Measurements from ENCODE around the gene RIN3. TPM values are rescaled to one million over a fixed set of nuclear protein-coding genes. Genes with fewer than 3 reads are reported as not detected.

Gene RIN3
- total RNA-seq, 1 experiment from 2014 or later = 10.9 TPM

DNA sequence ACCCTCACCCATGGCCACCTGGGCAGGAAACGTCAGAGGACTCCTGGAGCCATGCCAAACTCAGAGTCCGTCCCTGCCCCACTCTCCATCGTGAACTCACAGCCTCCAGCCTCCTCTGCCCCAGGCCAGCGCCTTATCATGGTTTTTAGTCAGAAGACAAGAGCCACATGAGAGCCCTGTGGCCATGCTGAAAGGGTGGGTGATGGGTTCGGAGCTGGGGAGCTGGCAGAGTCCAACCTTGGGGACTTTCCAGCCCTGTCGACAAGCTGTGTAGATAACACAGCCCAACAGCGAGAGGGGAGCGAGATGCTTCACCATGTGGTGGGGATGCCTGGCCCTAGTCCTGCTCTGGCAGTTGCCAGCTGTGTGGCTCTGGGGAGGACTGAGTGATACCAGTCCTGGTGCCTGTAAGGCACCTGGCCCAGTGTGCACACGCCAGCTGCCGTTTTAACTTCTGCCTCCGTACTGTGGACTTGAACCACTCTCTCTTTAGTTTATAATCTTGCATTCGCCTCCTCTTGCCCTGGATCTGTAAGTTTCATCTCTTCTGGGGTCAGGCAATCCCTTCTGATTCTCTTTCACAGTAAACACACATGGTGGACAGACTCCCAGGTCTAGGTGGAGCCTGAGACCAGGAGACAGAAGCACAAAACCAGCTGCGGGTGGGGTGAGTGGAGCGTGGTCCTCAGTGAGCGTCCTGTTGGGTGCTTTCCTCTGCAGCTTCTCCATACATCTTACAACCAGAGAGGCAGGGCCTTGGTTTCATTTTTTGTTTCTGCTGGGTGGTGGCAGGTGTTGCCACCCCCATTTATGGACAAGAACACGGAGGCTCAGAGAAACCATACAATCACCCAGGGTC is 55.3 kb downstream of the RIN3 start:
- DNase-seq (ENCODE audit: low read depth, low spot score) (no peak), ATAC-seq (no peak)
- no peaks in the 10 kb centered on the region for H3K36me3 ChIP-seq (ENCODE audit: control insufficient read depth, insufficient read depth, low read length)
- H3K27me3 ChIP-seq (ENCODE audit: control insufficient read depth, insufficient read depth, low read length) = no peaks in the 10 kb centered on the region
- ChIA-PET CTCF (no interaction called here), POLR2A (no interaction called here)
- no peak overlapping the region for H3K4me3 ChIP-seq (ENCODE audit: low read depth in 2 of 2, low read length in 2 of 2)
- peaks cover 2% of the 10 kb centered on the region; the same call in 1 of the 2 replicates for H3K9me3 ChIP-seq (ENCODE audit: control insufficient read depth, insufficient read depth, low read depth, low read length)
- TF ChIP-seq SIN3A (IDR thresholded peaks at IDR 0.05; ENCODE audit: borderline replicate concordance, insufficient read depth, low read depth, low read length) = no peak
- TF ChIP-seq TCF7L2 (IDR thresholded peaks at IDR 0.05; ENCODE audit: low read depth, low read length) = no peak
- TF ChIP-seq, protein P1, sequence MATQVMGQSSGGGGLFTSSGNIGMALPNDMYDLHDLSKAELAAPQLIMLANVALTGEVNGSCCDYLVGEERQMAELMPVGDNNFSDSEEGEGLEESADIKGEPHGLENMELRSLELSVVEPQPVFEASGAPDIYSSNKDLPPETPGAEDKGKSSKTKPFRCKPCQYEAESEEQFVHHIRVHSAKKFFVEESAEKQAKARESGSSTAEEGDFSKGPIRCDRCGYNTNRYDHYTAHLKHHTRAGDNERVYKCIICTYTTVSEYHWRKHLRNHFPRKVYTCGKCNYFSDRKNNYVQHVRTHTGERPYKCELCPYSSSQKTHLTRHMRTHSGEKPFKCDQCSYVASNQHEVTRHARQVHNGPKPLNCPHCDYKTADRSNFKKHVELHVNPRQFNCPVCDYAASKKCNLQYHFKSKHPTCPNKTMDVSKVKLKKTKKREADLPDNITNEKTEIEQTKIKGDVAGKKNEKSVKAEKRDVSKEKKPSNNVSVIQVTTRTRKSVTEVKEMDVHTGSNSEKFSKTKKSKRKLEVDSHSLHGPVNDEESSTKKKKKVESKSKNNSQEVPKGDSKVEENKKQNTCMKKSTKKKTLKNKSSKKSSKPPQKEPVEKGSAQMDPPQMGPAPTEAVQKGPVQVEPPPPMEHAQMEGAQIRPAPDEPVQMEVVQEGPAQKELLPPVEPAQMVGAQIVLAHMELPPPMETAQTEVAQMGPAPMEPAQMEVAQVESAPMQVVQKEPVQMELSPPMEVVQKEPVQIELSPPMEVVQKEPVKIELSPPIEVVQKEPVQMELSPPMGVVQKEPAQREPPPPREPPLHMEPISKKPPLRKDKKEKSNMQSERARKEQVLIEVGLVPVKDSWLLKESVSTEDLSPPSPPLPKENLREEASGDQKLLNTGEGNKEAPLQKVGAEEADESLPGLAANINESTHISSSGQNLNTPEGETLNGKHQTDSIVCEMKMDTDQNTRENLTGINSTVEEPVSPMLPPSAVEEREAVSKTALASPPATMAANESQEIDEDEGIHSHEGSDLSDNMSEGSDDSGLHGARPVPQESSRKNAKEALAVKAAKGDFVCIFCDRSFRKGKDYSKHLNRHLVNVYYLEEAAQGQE (IDR thresholded peaks at IDR 0.05; ENCODE audit: insufficient read depth in 1 of 2, low read depth in 2 of 2, low read length in 1 of 2) = no peak
- no peak for TF ChIP-seq POLR2AphosphoS5 (IDR thresholded peaks at IDR 0.05; ENCODE audit: low read depth, low read length)
- TF ChIP-seq CTCF (IDR thresholded peaks at IDR 0.05) = no peak
- intact Hi-C loops (cut with micrococcal nuclease; ENCODE audit: unreplicated experiment) (no loop called here), in situ Hi-C loops (cut with HindIII; ENCODE audit: low pct_unique_long_range_greater_than_20kb, low sequenced_read_pairs) (no loop called here)
- no TSS peak for BruUV-seq (replicated peaks)
- H3K4me1 ChIP-seq (ENCODE audit: control insufficient read depth, insufficient read depth, low read length) = no peaks in the 10 kb centered on the region
- H3K27ac ChIP-seq (ENCODE audit: low read length) = no peak overlapping the region

DNA sequence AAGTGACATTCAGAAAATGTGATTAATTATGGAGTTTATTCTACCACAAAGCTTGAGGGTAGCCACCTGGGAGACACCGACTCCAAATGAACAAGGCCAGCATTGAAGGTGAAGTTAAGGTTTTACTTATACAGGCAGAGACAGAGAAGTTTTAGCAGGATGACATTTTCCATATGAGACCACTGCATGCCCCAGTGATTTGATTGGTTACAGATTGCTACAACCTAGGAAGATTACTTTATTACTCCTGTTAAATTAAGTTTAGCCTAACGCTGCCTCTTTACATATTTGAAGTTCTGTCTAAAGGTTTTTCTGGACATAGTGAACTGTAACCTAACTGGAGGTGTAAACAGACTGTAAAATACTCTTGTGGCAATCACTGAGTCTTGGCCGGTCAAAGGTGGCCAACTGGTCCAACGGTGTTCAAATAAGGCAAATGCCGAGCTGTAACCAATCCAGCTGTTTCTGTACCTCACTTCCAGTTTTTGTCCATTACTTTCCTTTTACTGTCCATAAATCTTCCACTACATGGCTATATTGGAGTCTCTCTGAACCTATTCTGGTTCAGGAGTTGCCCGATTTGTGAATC is 57.2 kb downstream of the RIN3 start:
- Histone ChIP-seq H3K4me3 (ENCODE audit: low read depth in 2 of 2, low read length in 2 of 2) (no peak overlapping the region), H3K9me3 (ENCODE audit: control insufficient read depth, insufficient read depth, low read depth, low read length) (peaks cover 2% of the 10 kb centered on the region; the same call in 1 of the 2 replicates), H3K36me3 (ENCODE audit: control insufficient read depth, insufficient read depth, low read length) (no peaks in the 10 kb centered on the region), H3K4me1 (ENCODE audit: control insufficient read depth, insufficient read depth, low read length) (no peaks in the 10 kb centered on the region), H3K27ac (ENCODE audit: low read length) (no peak overlapping the region), H3K27me3 (ENCODE audit: control insufficient read depth, insufficient read depth, low read length) (no peaks in the 10 kb centered on the region)
- intact Hi-C loops (cut with micrococcal nuclease; ENCODE audit: unreplicated experiment) (no loop called here), in situ Hi-C loops (cut with HindIII; ENCODE audit: low pct_unique_long_range_greater_than_20kb, low sequenced_read_pairs) (no loop called here)
- TF ChIP-seq, protein P1 (IDR thresholded peaks at IDR 0.05; ENCODE audit: insufficient read depth in 1 of 2, low read depth in 2 of 2, low read length in 1 of 2) = no peak
- TF ChIP-seq CTCF (IDR thresholded peaks at IDR 0.05) (no peak), POLR2AphosphoS5 (IDR thresholded peaks at IDR 0.05; ENCODE audit: low read depth, low read length) (no peak), SIN3A (IDR thresholded peaks at IDR 0.05; ENCODE audit: borderline replicate concordance, insufficient read depth, low read depth, low read length) (no peak), TCF7L2 (IDR thresholded peaks at IDR 0.05; ENCODE audit: low read depth, low read length) (no peak)
- no TSS peak for BruUV-seq (replicated peaks)
- no peak for ATAC-seq
- ChIA-PET POLR2A (no interaction called here), CTCF (no interaction called here)
- no peak for DNase-seq (ENCODE audit: low read depth, low spot score)

Measured in Panc1 (cell line).